Measurements from ENCODE around the gene ARID1B.
"Not testable (repeated sequence)": the region's sequence is repeated elsewhere in the genome, so short reads cannot be mapped to it uniquely, and the experiment has no call there.

Gene ARID1B

GRCh38 chr6:157020398-157020797 lies 243.2 kb downstream of the ARID1B start:
- no peak for DNase-seq (ENCODE audit: low read depth in 3 of 3)

- peak in 2 of 3 experiments; percentile 23 to 39 for DNase-seq (ENCODE audit: low read depth in 3 of 3)
Measured at GRCh38 chr6:157020881-157021343, 243.7 kb downstream of the ARID1B start.

GRCh38 chr6:157021344-157021992 lies 244.3 kb downstream of the ARID1B start:
- DNase-seq (ENCODE audit: low read depth in 3 of 3) = peak; percentile 78 to 86 (median 81)

GRCh38 chr6:157021993-157022740 lies 245.0 kb downstream of the ARID1B start:
- peak; percentile 63 to 79 (median 67) for DNase-seq (ENCODE audit: low read depth in 3 of 3)

GRCh38 chr6:157023958-157024357 lies 246.8 kb downstream of the ARID1B start:
- DNase-seq (ENCODE audit: low read depth in 3 of 3) = no peak

GRCh38 chr6:157024745-157025144 lies 247.6 kb downstream of the ARID1B start:
- DNase-seq (ENCODE audit: low read depth in 3 of 3) = no peak

- no peak for DNase-seq (ENCODE audit: low read depth in 3 of 3)
Measured at GRCh38 chr6:157025437-157025836, 248.3 kb downstream of the ARID1B start.

- no peak for DNase-seq (ENCODE audit: low read depth in 3 of 3)
Measured at GRCh38 chr6:157029980-157030690, 253.0 kb downstream of the ARID1B start.

GRCh38 chr6:157030755-157031154 lies 253.6 kb downstream of the ARID1B start:
- DNase-seq (ENCODE audit: low read depth in 3 of 3) = no peak

GRCh38 chr6:157032923-157033322 lies 255.7 kb downstream of the ARID1B start:
- DNase-seq (ENCODE audit: low read depth in 3 of 3) = no peak

GRCh38 chr6:157033428-157034140 lies 256.4 kb downstream of the ARID1B start:
- no peak for DNase-seq (ENCODE audit: low read depth in 3 of 3)

- no peak for DNase-seq (ENCODE audit: low read depth in 3 of 3)
Measured at GRCh38 chr6:157034436-157035230, 257.5 kb downstream of the ARID1B start.

- DNase-seq (ENCODE audit: low read depth in 3 of 3) = no peak
Measured at GRCh38 chr6:157035546-157035945, 258.4 kb downstream of the ARID1B start.

- no peak for DNase-seq (ENCODE audit: low read depth in 3 of 3)
Measured at GRCh38 chr6:157036245-157036711, 259.1 kb downstream of the ARID1B start.

GRCh38 chr6:157037165-157037564 lies 260.0 kb downstream of the ARID1B start:
- no peak for DNase-seq (ENCODE audit: low read depth in 3 of 3)

- DNase-seq (ENCODE audit: low read depth in 3 of 3) = no peak
Measured at GRCh38 chr6:157038610-157039009, 261.4 kb downstream of the ARID1B start.

GRCh38 chr6:157039639-157040038 lies 262.5 kb downstream of the ARID1B start:
- not testable (repeated sequence) for DNase-seq (ENCODE audit: low read depth in 3 of 3)

GRCh38 chr6:157040191-157040590 lies 263.0 kb downstream of the ARID1B start:
- DNase-seq (ENCODE audit: low read depth in 3 of 3) = no peak

- no peak for DNase-seq (ENCODE audit: low read depth in 3 of 3)
Measured at GRCh38 chr6:157045831-157046454, 268.8 kb downstream of the ARID1B start.

GRCh38 chr6:157046776-157047175 lies 269.6 kb downstream of the ARID1B start:
- DNase-seq (ENCODE audit: low read depth in 3 of 3) = no peak
